SK-N-SH treated with all-trans-retinoic acid at 6 μM for 48 hours (cell line): Measurements from ENCODE around the gene LRMDA.
A peak's percentile ranks its signal among the peaks of the same experiment; 100 is the strongest.

Experiments used
- ATAC-seq: fragments of 200-7000 bp; cut with Tn5 transposase; 3 replicates; pipeline ENCODE4 v1.9.1; 2020; ENCODE audit warnings: mild to moderate bottlenecking, moderate library complexity
- ARNTL ChIP-seq: fragments of 450-650 bp; formaldehyde crosslinking; IDR thresholded peaks from 2 replicates; pipeline ENCODE4 v1.5.0; 2020; ENCODE audit warnings: low read depth, mild to moderate bottlenecking, moderate library complexity, borderline replicate concordance
- BACH2 ChIP-seq: fragments of 250-450 bp; sonication (Bioruptor Pico); IDR thresholded peaks from 2 replicates; pipeline ENCODE4 v1.9.0; 2021; ENCODE audit warnings: mild to moderate bottlenecking, borderline replicate concordance
- CSRNP3 ChIP-seq: fragments of 250-450 bp; sonication (Bioruptor Pico); IDR thresholded peaks from 2 replicates; pipeline ENCODE4 v1.5.1; 2021; ENCODE audit warnings: mild to moderate bottlenecking, moderate library complexity
- ESRRG ChIP-seq: fragments of 250-450 bp; sonication (Bioruptor Pico); IDR thresholded peaks from 2 replicates; pipeline ENCODE4 v1.6.1; 2021; ENCODE audit warnings: mild to moderate bottlenecking
- GLIS3 ChIP-seq: fragments of 250-450 bp; sonication (Bioruptor Pico); IDR thresholded peaks from 2 replicates; pipeline ENCODE4 v1.5.0; 2020; ENCODE audit warnings: mild to moderate bottlenecking, moderate library complexity
- OSR1 ChIP-seq: fragments of 250-450 bp; sonication (Bioruptor Pico); IDR thresholded peaks from 2 replicates; pipeline ENCODE4 v1.8.0; 2022; ENCODE audit warnings: moderate library complexity, mild to moderate bottlenecking, inconsistent platforms
- PATZ1 ChIP-seq: fragments of 250-450 bp; sonication (Bioruptor Pico); IDR thresholded peaks from 2 replicates; pipeline ENCODE4 v1.8.0; 2020; ENCODE audit warnings: mild to moderate bottlenecking, moderate library complexity, borderline replicate concordance
- POU6F1 ChIP-seq: fragments of 250-450 bp; sonication (Bioruptor Pico); IDR thresholded peaks from 2 replicates; pipeline ENCODE4 v1.8.0; 2021; ENCODE audit warnings: low read depth, mild to moderate bottlenecking, moderate library complexity, borderline replicate concordance
- PPARA ChIP-seq: fragments of 250-450 bp; sonication (Bioruptor Pico); IDR thresholded peaks from 2 replicates; pipeline ENCODE4 v1.5.0; 2020; ENCODE audit warnings: mild to moderate bottlenecking, borderline replicate concordance
- RARB ChIP-seq: fragments of 250-450 bp; sonication (Bioruptor Pico); IDR thresholded peaks from 2 replicates; pipeline ENCODE4 v1.8.0; 2021; ENCODE audit warnings: mild to moderate bottlenecking, moderate library complexity
- SNAI2 ChIP-seq: fragments of 250-450 bp; sonication (Bioruptor Pico); IDR thresholded peaks from 2 replicates; pipeline ENCODE4 v1.5.0; 2020; ENCODE audit warnings: mild to moderate bottlenecking, moderate library complexity
- ZC3H10 ChIP-seq: fragments of 250-450 bp; sonication (Bioruptor Pico); IDR thresholded peaks from 2 replicates; pipeline ENCODE4 v1.5.1; 2021; ENCODE audit warnings: mild to moderate bottlenecking, moderate library complexity
- ZFP3 ChIP-seq: fragments of 250-450 bp; sonication (Bioruptor Pico); IDR thresholded peaks from 2 replicates; pipeline ENCODE4 v1.5.0; 2020; ENCODE audit warnings: mild to moderate bottlenecking, moderate library complexity
- ZFP30 ChIP-seq: fragments of 450-650 bp; formaldehyde crosslinking; IDR thresholded peaks from 2 replicates; pipeline ENCODE4 v1.5.0; 2022; ENCODE audit warnings: mild to moderate bottlenecking, moderate library complexity
- ZNF565 ChIP-seq: fragments of 450-650 bp; formaldehyde crosslinking; conservative IDR thresholded peaks from 2 replicates; pipeline ENCODE4 v1.5.0; 2020; ENCODE audit warnings: low read depth, mild to moderate bottlenecking, moderate library complexity
- ZNF70 ChIP-seq: fragments of 450-650 bp; formaldehyde crosslinking; IDR thresholded peaks from 2 replicates; pipeline ENCODE4 v1.5.0; 2020; ENCODE audit warnings: mild to moderate bottlenecking, moderate library complexity
- ZNF8 ChIP-seq: fragments of 450-650 bp; formaldehyde crosslinking; IDR thresholded peaks from 2 replicates; pipeline ENCODE4 v1.5.0; 2020; ENCODE audit warnings: mild to moderate bottlenecking, moderate library complexity
- TF ChIP-seq, protein P1 (sequence below): fragments of 250-450 bp; sonication (Bioruptor Pico); IDR thresholded peaks from 2 replicates; pipeline ENCODE4 v1.5.0; 2020; ENCODE audit warnings: mild to moderate bottlenecking, moderate library complexity

LRMDA gene

DNA sequence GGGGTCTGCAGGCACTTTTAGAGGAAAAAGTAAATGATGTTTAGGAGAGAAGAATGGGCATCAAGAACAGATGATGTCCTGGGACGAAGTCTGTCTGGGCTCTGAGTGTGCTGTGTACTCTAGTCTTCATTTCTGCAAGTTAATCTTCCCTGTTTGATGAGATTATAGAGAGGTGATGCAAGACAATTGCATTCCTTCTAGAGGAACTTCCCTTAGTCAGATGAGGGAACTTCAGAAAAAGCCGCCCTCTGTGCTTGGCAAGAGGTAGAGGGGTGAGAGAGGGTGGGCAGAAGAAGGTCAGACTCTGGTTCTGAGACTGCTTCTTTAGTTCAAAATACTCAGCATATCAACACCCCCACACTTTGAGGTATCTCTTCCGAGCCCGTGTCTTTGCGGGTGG is 797.9 kb downstream of the LRMDA start (continued):
- TF ChIP-seq PATZ1 (CRISPR knock-in tag) (no peak), ZFP3 (CRISPR knock-in tag) (no peak)

DNA sequence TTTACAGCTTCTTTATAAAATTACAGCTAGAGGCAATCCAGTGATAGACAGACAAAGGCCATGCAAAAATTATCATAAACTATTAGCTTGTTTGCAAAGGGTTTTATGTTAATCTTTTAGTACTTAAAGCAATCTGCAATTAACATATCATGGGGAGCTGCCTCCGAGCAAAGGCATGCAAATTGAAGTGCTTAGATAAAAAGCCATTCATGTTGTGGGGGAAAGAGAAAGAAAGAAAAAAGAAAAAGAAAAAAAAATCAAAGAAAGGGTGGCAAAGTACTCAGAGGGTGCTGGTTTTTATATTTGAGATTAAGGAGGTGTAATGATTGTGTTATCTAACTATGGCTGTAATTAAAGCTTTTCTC is 799.5 kb downstream of the LRMDA start:
- no peak for TF ChIP-seq ZNF565
- TF ChIP-seq ESRRG (CRISPR knock-in tag) = no peak
- no peak for ATAC-seq

- peak; percentile 62 for ATAC-seq
- no peak for TF ChIP-seq SNAI2 (CRISPR knock-in tag)
- TF ChIP-seq ZNF70 (CRISPR knock-in tag) = no peak
These were observed 800.0 kb downstream of the LRMDA start for GRCh38 chr10:76231286-76231934.

DNA sequence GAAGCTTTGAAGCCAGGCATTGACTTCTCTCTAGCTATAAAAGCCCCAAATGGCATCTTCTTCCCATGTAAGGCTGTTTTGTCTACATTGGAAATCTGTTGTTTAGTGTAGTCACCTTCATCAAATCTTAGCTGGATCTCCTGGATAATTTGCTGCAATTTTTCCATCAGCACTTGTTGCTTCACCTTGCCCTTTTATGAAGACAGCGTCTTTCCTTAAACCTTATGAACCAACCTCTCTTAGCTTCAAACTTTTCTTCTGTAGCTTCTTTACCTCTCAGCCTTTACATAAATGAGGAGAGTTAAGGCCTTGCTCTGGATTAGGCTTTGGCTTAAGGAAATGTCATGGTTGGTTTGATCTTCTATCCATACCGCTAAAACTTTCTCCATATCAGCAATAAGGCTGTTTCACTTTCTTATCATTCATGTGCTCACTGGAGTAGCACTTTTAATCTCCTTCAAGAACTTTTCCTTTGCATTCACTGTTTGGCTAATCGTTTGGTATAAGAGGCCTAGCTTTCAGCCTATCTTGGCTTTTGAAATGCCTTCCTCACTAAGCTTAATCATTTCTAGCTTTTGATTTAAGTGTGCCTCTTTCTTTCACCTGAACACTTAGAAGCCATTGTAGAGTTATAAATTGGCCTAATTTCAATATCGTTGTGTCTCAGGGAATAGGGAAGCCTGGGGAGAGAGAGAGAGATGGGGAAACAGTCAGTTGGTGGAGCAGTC is 803.2 kb downstream of the LRMDA start:
- ATAC-seq = no peak
- TF ChIP-seq, protein P1, sequence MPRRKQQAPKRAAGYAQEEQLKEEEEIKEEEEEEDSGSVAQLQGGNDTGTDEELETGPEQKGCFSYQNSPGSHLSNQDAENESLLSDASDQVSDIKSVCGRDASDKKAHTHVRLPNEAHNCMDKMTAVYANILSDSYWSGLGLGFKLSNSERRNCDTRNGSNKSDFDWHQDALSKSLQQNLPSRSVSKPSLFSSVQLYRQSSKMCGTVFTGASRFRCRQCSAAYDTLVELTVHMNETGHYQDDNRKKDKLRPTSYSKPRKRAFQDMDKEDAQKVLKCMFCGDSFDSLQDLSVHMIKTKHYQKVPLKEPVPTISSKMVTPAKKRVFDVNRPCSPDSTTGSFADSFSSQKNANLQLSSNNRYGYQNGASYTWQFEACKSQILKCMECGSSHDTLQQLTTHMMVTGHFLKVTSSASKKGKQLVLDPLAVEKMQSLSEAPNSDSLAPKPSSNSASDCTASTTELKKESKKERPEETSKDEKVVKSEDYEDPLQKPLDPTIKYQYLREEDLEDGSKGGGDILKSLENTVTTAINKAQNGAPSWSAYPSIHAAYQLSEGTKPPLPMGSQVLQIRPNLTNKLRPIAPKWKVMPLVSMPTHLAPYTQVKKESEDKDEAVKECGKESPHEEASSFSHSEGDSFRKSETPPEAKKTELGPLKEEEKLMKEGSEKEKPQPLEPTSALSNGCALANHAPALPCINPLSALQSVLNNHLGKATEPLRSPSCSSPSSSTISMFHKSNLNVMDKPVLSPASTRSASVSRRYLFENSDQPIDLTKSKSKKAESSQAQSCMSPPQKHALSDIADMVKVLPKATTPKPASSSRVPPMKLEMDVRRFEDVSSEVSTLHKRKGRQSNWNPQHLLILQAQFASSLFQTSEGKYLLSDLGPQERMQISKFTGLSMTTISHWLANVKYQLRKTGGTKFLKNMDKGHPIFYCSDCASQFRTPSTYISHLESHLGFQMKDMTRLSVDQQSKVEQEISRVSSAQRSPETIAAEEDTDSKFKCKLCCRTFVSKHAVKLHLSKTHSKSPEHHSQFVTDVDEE (CRISPR knock-in tag) = no peak
- TF ChIP-seq SNAI2 (CRISPR knock-in tag) (no peak), ZFP3 (CRISPR knock-in tag) (no peak), OSR1 (CRISPR knock-in tag) (no peak), CSRNP3 (CRISPR knock-in tag) (no peak), PPARA (no peak), POU6F1 (CRISPR knock-in tag) (no peak), ZNF8 (CRISPR knock-in tag) (no peak), ZC3H10 (CRISPR knock-in tag) (no peak), PATZ1 (CRISPR knock-in tag) (no peak), ZNF70 (CRISPR knock-in tag) (no peak), ARNTL (CRISPR knock-in tag) (no peak), RARB (CRISPR knock-in tag) (no peak), BACH2 (CRISPR knock-in tag) (no peak), ZFP30 (no peak), GLIS3 (CRISPR knock-in tag) (no peak)
- TF ChIP-seq, all 23 proteins: peak for 0
